Activated T-helper 1 cell treated with anti-CD3 and anti-CD28 coated beads, Interleukin-12 subunit alpha, Interleukin-12 subunit beta, Interleukin-2, Interleukin-4 antibody, amounts not matched to agents 30 ng/mL and 10 ng/mL and 1 ng/mL, durations not matched to agents 14 hours and 24 hours and 36 hours (primary cell): ENCODE data around the gene KRTAP10-7. TPM values are rescaled to one million over a fixed set of nuclear protein-coding genes. Genes with fewer than 3 reads are reported as not detected.
"Not testable (repeated sequence)": the region's sequence is repeated elsewhere in the genome, so short reads cannot be mapped to it uniquely, and the experiment has no call there.

Source experiments
- DNase-seq: peaks from one replicate; pipeline ENCODE4 v3.0.0; 2021; ENCODE audit warnings: low spot score
- H3K27ac Mint-ChIP-seq: one replicate; pipeline ENCODE4 v1.8.0; 2021; ENCODE audit warnings: mild to moderate bottlenecking, mixed read lengths
- H3K27me3 Mint-ChIP-seq: one replicate; pipeline ENCODE4 v1.8.0; 2022; ENCODE audit warnings: mild to moderate bottlenecking, moderate library complexity, mixed read lengths; ENCODE audit not compliant: insufficient read depth
- H3K36me3 Mint-ChIP-seq: one replicate; pipeline ENCODE4 v1.8.0; 2021; ENCODE audit warnings: low read depth, mixed read lengths
- H3K4me1 Mint-ChIP-seq: one replicate; pipeline ENCODE4 v1.8.0; 2021; ENCODE audit warnings: low read depth, mixed read lengths
- H3K4me3 Mint-ChIP-seq: one replicate; pipeline ENCODE4 v1.8.0; 2021; ENCODE audit warnings: mild to moderate bottlenecking, moderate library complexity, mixed read lengths
- H3K9me3 Mint-ChIP-seq: one replicate; pipeline ENCODE4 v1.8.0; 2021; ENCODE audit warnings: mixed read lengths
- intact Hi-C: fragments of 100-400 bp; cut with micrococcal nuclease; formaldehyde crosslinking; loops from one replicate; pipeline ENCODE4 v1.15.1; 2024
- total RNA-seq: library from RNA; stranded (reverse); gene quantifications from 2 replicates; pipeline ENCODE4 v1.2.3, GENCODE V29; 2022

The KRTAP10-7 gene
- total RNA-seq, 1 donor from 2014 or later = not detected

DNA sequence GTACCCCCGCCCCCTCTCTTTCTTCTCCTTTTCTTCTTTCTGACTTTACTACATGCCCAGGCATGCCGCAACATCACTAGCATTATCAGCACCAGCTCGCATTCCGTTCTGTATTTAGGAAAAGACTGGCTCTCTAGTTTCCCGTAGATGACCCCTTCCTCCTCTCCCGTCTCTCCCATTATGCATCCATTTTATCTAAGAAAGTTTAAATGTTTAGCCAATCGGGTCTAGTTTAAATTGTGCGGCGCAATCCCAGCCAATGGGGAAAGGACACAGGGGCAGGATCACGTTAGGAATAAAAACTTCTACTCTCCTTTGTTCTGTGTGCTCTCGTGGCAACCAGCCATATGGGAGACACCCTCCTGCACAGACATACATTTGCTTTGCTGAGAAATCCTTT, 2.3 kb upstream of the KRTAP10-7 start:
- H3K27ac Mint-ChIP-seq = no peak overlapping the region
- DNase-seq = no peak
- H3K4me3 Mint-ChIP-seq = no peak overlapping the region
- H3K9me3 Mint-ChIP-seq = no peaks in the 10 kb centered on the region
- intact Hi-C loops = no loop called here
- peaks cover 13% of the 10 kb centered on the region for H3K27me3 Mint-ChIP-seq
- peaks cover 5% of the 10 kb centered on the region for H3K4me1 Mint-ChIP-seq
- no peaks in the 10 kb centered on the region for H3K36me3 Mint-ChIP-seq

DNA sequence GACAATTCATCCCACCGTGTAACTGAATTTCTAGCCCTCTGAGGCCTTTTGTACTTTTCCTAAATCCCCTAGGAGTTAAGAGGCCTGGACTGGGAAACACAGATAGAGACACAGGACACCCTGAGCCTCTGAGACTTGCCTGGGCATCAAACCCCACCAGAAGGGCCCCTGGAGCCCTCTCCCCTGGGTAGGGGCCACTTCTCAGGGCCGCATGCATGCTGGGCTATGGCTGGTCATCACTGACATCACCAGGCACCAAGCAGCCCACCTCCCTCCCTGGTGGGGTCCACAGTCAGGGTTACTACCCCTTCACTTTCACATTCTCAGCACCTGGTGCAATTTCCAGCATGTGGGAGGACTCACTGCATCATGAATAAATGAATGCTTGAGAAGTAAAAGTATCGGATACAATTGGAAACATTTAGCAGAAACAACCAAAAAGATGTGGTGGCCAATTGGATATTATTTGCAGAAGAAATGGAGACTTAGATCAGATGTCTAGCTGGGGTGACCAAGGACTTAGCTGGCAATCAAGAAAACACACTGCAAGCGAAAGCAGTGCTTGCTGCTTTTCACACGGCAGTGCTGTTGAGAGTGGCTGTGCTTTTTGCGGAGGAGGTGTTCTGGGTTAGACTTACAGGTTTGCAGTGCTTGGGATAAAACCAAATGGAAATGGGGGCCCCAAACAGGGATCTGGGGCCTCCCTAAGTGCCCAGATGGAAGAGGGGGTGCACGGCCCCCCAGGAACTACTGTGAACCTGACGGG, 950 bp upstream of the KRTAP10-7 start:
- DNase-seq = no peak
- Mint-ChIP-seq H3K27me3 (peaks cover 11% of the 10 kb centered on the region), H3K9me3 (peaks cover 7% of the 10 kb centered on the region), H3K27ac (no peak overlapping the region), H3K36me3 (no peaks in the 10 kb centered on the region), H3K4me3 (no peak overlapping the region), H3K4me1 (peaks cover 5% of the 10 kb centered on the region)
- intact Hi-C loops = loop anchor here (2.0 kb wide), 1 partner anchor 27 kb away; the partner anchor contains the start of gene KRTAP10-4

DNA sequence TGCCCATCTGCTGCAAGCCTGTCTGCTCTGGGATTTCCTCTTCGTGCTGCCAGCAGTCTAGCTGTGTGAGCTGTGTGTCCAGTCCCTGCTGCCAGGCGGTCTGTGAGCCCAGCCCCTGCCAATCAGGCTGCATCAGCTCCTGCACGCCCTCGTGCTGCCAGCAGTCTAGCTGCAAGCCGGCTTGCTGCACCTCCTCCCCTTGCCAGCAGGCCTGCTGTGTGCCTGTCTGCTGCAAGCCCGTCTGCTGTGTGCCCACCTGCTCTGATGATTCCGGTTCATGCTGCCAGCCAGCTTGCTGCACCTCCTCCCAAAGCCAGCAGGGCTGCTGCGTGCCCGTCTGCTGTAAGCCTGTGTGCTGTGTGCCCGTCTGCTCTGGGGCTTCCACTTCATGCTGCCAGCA, 694 bp downstream of the KRTAP10-7 start:
- H3K4me3 Mint-ChIP-seq, DNase-seq, H3K36me3 Mint-ChIP-seq, H3K4me1 Mint-ChIP-seq, H3K27ac Mint-ChIP-seq, H3K9me3 Mint-ChIP-seq: not testable (repeated sequence)
- intact Hi-C loops = loop anchor here (2.0 kb wide), 1 partner anchor 28 kb away; the partner anchor contains the start of gene KRTAP10-4
- peaks cover 12% of the 10 kb centered on the region for H3K27me3 Mint-ChIP-seq

DNA sequence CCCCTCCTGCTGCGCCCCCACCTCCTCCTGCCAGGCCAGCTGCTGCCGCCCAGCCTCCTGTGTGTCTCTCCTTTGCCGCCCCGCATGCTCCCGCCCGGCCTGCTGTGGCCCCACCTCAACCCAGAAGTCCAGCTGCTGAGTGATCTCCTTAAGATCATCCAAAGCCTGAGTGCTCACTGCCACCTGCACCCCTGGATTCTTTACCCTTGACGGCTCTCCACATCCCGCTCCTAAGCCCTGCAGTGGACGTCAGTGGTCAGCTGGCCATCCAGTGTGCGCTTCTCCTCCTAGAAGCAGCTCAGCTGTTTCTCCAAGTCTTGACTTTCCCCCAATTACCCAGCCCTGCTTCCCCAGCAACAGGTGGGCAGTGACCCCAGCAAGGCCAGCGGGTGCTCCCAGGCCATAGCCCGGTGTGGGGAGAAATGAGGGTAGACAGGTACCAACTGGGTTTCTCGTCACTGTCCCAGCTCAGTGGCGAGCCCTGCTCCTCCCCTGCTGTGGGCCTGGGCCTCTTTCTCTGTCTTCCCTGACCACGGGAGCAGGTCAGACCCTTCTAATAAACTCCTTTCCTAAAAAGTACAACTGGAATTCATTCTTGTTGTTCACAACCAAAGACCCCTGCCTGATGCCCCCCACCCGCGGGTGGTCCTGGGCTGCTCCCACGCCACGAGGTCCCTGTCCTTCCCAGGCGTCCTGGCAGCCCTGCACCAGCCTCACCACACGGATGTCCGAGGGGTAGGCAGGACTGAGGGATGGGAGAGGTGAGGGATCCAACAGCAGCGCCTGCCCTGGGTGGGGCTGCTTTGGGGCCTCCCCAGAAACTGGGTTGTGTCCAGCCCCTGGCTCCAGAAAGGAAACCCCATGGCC, 1.4 kb downstream of the KRTAP10-7 start:
- Mint-ChIP-seq H3K9me3 (peaks cover 7% of the 10 kb centered on the region), H3K4me1 (no peaks in the 10 kb centered on the region), H3K36me3 (no peaks in the 10 kb centered on the region), H3K27me3 (peaks cover 15% of the 10 kb centered on the region), H3K4me3 (no peak overlapping the region), H3K27ac (no peak overlapping the region)
- DNase-seq = no peak
- intact Hi-C loops = loop anchor here (2.0 kb wide), 1 partner anchor 29 kb away; the partner anchor contains the start of gene KRTAP10-4

DNA sequence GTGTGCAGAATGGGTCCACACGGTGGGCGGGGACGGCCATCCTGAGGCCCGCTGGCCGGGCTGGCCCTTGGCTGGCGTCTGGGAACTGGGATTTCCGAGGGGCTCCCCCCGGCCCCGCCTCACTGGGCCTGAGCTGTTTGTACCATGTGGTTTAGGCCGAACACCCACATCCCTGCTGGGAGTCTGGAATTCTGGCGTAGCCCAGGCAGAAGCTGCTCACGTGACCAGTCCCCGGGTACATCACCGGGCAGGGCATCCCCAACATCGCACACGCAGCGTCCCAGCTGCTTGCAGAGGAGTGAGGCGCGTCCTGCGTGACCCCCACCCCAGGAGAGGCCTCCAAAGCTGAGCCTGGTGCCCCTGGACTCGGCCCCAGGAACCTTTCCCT, 2.1 kb downstream of the KRTAP10-7 start:
- Mint-ChIP-seq H3K27me3 (peaks cover 16% of the 10 kb centered on the region), H3K4me3 (no peak overlapping the region), H3K27ac (no peak overlapping the region), H3K4me1 (no peaks in the 10 kb centered on the region), H3K36me3 (no peaks in the 10 kb centered on the region), H3K9me3 (peaks cover 10% of the 10 kb centered on the region)
- intact Hi-C loops = no loop called here
- no peak for DNase-seq

DNA sequence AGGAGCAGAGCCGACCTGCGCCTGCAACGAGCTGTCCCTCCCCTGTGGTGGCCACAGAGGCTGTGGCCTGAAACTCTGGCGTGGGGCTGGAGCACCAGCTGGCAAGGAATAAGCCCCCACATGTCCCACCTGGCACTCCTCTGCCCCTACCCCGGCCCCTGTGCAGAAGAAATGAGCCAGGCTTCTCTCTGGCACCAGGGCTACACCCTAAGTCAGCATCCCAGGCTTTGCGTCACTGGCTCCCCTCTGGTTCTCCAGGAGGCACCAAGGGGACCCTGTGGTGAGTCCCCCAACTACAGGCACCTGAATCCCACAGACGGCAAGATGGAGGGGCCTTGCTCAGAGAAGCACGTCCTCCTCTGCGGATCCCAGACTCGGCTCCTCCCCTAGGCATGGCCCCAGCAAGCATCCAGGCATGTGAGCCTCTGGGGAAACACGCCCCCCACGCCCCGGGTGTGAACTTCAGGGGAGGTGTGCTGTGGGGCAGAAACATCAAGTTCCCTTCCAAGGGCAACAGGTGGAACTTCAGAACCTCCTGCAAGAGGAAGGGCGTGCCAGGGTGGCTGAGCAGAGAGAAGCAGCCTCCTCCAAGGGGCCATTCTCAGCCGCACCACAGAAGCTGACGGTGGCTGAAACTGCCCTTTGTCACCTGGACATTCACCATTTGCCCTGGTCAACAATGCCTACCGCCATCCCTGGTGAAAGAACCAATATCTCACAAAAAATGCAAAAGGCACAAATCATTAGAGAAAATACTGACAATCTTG, 2.9 kb downstream of the KRTAP10-7 start:
- Mint-ChIP-seq H3K36me3 (no peaks in the 10 kb centered on the region), H3K9me3 (peaks cover 13% of the 10 kb centered on the region), H3K27me3 (peaks cover 15% of the 10 kb centered on the region), H3K4me3 (no peak overlapping the region), H3K4me1 (no peaks in the 10 kb centered on the region), H3K27ac (no peak overlapping the region)
- intact Hi-C loops = no loop called here
- DNase-seq = no peak

DNA sequence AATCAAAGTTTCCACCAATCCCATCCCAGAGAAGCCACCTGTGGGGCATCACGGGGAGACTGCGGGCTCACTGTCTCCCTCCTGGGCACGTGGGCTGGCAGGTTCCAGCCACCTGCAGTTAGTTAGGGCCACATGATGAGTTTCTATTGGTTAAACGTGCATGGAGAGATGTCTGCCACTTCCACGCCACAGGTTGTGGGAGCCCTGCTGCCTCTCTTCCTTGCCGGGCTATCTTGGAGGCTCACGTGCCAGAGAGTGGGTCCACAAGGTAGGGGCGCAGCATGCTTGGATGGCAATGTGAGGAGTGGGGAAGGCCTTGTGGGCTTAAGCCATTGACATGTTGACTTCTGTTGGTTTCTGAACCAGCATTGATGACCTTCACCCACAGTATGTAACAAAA, 3.5 kb downstream of the KRTAP10-7 start:
- H3K9me3 Mint-ChIP-seq = peaks cover 15% of the 10 kb centered on the region
- H3K36me3 Mint-ChIP-seq = no peaks in the 10 kb centered on the region
- intact Hi-C loops = no loop called here
- DNase-seq = no peak
- no peak overlapping the region for H3K27ac Mint-ChIP-seq
- no peak overlapping the region for H3K4me3 Mint-ChIP-seq
- no peaks in the 10 kb centered on the region for H3K4me1 Mint-ChIP-seq
- H3K27me3 Mint-ChIP-seq = peaks cover 14% of the 10 kb centered on the region

DNA sequence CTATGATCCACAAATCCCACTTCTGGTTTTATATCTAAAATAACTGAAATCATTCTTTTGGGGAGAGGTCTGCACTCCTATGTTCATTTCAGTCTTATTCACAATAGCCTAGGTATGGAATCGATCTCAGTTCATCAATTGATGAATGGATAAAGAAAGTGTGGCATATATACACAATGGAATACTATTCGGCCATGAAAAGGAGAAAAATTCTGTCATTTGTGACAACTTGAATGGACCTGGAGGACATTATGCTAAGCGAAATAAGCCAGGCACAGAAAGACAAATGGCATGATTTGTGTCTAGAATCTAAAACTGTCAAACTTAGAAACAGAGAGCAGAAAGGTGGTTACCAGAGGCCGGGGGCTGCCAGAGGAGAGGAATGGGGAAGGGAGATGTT, 6.1 kb downstream of the KRTAP10-7 start:
- no peak overlapping the region for H3K4me3 Mint-ChIP-seq
- H3K4me1 Mint-ChIP-seq = no peaks in the 10 kb centered on the region
- no peak overlapping the region for H3K27ac Mint-ChIP-seq
- intact Hi-C loops = no loop called here
- no peak for DNase-seq
- H3K27me3 Mint-ChIP-seq = peaks cover 16% of the 10 kb centered on the region
- H3K36me3 Mint-ChIP-seq = peaks cover 3% of the 10 kb centered on the region
- peaks cover 41% of the 10 kb centered on the region for H3K9me3 Mint-ChIP-seq

DNA sequence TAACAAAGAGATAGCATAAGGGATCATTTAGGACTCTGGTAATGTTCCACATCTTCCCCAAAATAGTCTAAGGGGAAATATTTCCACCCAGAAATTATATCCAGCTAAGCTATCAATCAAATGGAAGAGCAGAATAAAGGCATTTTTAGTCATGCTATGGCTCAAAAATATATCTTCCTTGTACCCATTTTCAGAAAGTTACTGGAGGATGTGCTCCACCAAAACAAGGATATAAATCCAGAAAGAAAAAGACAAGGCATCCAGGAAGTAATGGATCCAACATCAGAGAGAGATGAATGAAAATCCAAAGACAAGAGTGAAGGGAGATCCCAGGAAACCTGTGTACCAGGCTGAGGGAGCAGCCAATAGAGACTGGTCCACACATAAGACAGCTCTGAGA, 8.8 kb downstream of the KRTAP10-7 start:
- Mint-ChIP-seq H3K4me1 (no peaks in the 10 kb centered on the region), H3K9me3 (peaks cover 42% of the 10 kb centered on the region), H3K27ac (no peak overlapping the region), H3K4me3 (no peak overlapping the region), H3K36me3 (peaks cover 5% of the 10 kb centered on the region), H3K27me3 (peaks cover 14% of the 10 kb centered on the region)
- intact Hi-C loops = no loop called here
- no peak for DNase-seq

DNA sequence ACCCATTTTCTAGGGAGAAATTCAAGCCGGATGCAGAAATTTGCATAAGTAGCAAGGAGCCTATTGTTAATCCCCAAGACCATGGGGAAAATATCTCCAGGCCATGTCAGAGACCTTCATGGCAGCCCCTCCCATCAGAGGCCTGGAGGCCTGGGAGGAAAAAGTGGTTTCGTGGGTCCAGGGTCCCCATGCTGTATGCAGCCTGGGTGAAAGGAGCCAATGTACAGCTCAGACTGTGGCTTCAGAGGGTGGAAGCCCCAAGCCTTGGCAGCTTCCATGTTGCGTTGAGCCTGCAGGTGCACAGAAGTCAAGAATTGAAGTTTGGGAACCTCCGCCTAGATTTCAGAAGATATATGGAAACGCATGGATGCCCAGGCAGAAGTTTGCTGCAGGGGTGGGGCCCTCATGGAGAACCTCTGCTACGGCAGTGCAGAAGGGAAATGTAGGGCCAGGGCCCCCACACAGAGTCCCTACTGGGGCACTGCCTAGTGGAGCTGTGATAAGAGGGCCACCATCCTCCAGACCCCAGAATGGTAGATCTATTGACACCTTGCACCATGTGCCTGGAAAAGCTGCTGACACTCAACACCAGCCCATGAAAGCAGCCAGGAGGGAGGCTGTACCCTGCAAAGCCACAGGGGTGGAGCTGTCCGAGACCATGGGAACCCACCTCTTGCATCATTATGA, 9.9 kb downstream of the KRTAP10-7 start:
- intact Hi-C loops, H3K36me3 Mint-ChIP-seq, H3K4me1 Mint-ChIP-seq, H3K4me3 Mint-ChIP-seq, H3K27ac Mint-ChIP-seq, DNase-seq: not testable (repeated sequence)
- peaks cover 41% of the 10 kb centered on the region for H3K9me3 Mint-ChIP-seq
- H3K27me3 Mint-ChIP-seq = peaks cover 10% of the 10 kb centered on the region

DNA sequence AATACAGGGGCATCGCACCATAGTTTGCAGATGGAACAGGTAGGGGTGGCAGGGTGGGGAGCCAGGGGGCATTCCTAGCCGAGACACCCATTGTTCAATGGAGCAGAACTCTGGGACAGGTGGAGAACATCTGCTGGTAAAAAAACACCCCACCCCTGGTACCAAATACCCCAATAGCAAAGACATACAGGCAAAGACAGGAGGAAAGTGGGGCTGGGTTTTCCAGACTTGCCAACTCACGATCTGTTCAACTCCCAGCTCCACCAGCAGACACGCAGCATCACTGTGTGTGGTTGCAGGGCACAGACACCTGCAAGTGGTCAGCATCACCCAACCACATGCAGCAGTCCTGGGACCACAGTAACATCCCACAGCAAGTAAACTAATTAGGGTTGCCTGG, 11.2 kb downstream of the KRTAP10-7 start:
- H3K4me3 Mint-ChIP-seq = no peak overlapping the region
- no peak for DNase-seq
- H3K9me3 Mint-ChIP-seq = peaks cover 41% of the 10 kb centered on the region
- H3K36me3 Mint-ChIP-seq = peaks cover 5% of the 10 kb centered on the region
- no peak overlapping the region for H3K27ac Mint-ChIP-seq
- peaks cover 8% of the 10 kb centered on the region for H3K4me1 Mint-ChIP-seq
- intact Hi-C loops = no loop called here
- H3K27me3 Mint-ChIP-seq = peaks cover 10% of the 10 kb centered on the region

DNA sequence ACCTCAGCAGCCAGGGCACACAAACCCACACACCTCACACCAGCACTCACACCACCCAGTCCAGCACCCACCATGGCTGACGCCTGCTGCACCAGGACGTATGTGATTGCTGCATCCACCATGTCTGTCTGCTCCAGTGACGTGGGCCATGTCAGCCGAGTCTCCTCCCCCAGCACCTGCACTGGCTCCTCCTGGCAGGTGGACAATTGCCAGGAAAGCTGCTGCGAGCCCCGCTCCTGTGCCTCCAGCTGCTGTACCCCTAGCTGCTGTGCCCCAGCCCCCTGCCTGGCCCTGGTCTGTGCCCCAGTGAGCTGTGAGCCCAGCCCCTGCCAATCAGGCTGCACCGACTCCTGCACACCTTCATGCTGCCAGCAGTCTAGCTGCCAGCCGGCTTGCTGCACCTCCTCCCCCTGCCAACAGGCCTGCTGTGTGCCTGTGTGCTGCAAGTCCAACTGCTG, 11.7 kb downstream of the KRTAP10-7 start, which contains the start of gene KRTAP10-8:
KRTAP10-8 (plus strand) TSS at position 51 of the 458 bp plus-strand sequence; CDS start at position 73, 22 bp downstream.
- peaks cover 5% of the 10 kb centered on the region for H3K36me3 Mint-ChIP-seq
- peaks cover 41% of the 10 kb centered on the region for H3K9me3 Mint-ChIP-seq
- no peak within 1 kb of the TSS for H3K27ac Mint-ChIP-seq
- intact Hi-C loops = no loop called here
- H3K4me3 Mint-ChIP-seq = no peak within 1 kb of the TSS
- H3K27me3 Mint-ChIP-seq = peaks cover 6% of the 10 kb centered on the region
- DNase-seq = no peak
- H3K4me1 Mint-ChIP-seq = peaks cover 8% of the 10 kb centered on the region
